Lung (tissue), 12 donors: ENCODE data around the gene LIMCH1. TPM values are rescaled to one million over a fixed set of nuclear protein-coding genes. Genes with fewer than 3 reads are reported as not detected.

Source experiments
- ATAC-seq: fragments of 200-7000 bp; cut with Tn5 transposase; one replicate; pipeline ENCODE4 v1.9.1; 2020; ENCODE audit warnings: moderate number of reproducible peaks; ENCODE audit not compliant: insufficient read depth, low FRiP score
- DNase-seq, 3 donors: peaks; one replicate each; pipeline ENCODE4 v3.0.0-alpha.2; 2013 to 2017
- H3K27ac ChIP-seq, 2 donors: one replicate each; pipeline ENCODE4 v1.5.1; 2013; ENCODE audit warnings: mild to moderate bottlenecking in 2 of 2, moderate library complexity in 2 of 2, control low read depth in 1 of 2, inconsistent platforms in 1 of 2, low read depth in 1 of 2, low read length in 1 of 2
- H3K27me3 ChIP-seq, 3 donors: one replicate each; pipeline ENCODE4 v1.5.1; 2013; ENCODE audit warnings: low read length in 2 of 3; ENCODE audit not compliant: control insufficient read depth in 3 of 3, insufficient read depth in 3 of 3
- H3K36me3 ChIP-seq, 4 donors: one replicate each; pipeline ENCODE4 v1.5.1; 2013; ENCODE audit warnings: low read length in 4 of 4, mild to moderate bottlenecking in 1 of 4, moderate library complexity in 1 of 4; ENCODE audit not compliant: control insufficient read depth in 4 of 4, insufficient read depth in 4 of 4
- H3K4me1 ChIP-seq, 5 donors: one replicate each; pipeline ENCODE4 v1.5.1; 2013; ENCODE audit warnings: low read length in 5 of 5, mild to moderate bottlenecking in 2 of 5, moderate library complexity in 1 of 5; ENCODE audit not compliant: control insufficient read depth in 5 of 5, insufficient read depth in 5 of 5
- H3K4me3 ChIP-seq: one replicate; pipeline ENCODE4 v1.5.1; 2013; ENCODE audit warnings: mild to moderate bottlenecking, control low read depth, moderate library complexity
- H3K9ac ChIP-seq, 2 donors: one replicate each; pipeline ENCODE4 v1.5.1; 2013; ENCODE audit warnings: low read length in 2 of 2, control low read depth in 1 of 2; ENCODE audit not compliant: insufficient read depth in 1 of 2
- H3K9me3 ChIP-seq, 4 donors: one replicate each; pipeline ENCODE4 v1.5.1; 2013; ENCODE audit warnings: low read length in 3 of 4, mild to moderate bottlenecking in 1 of 4, moderate library complexity in 1 of 4; ENCODE audit not compliant: control insufficient read depth in 4 of 4, insufficient read depth in 3 of 4
- CTCF ChIP-seq: IDR thresholded peaks from 2 replicates; pipeline ENCODE4 v1.5.1; 2012; ENCODE audit warnings: mild to moderate bottlenecking; ENCODE audit errors: control extremely low read depth, extremely low read depth
- WGBS, 2 donors: extraction: QIAGEN DNeasy Blood & Tissue Kit; methylation state at CpG; one replicate each; pipeline ENCODE4 v1.1.7; 2013; 5-methylcytosine and 5-hydroxymethylcytosine counted together
- polyA plus RNA-seq, 2 donors: library from polyadenylated mRNA; stranded (reverse); fragments of 200-250 nt; gene quantifications; one replicate each; pipeline ENCODE4 v1.2.1, GENCODE V29; 2013
- total RNA-seq, 2 donors: library from RNA; depleted of rRNA in 1 of 2; stranded (reverse); fragments of >200 nt in 1 of 2; gene quantifications; one replicate each; pipeline ENCODE4 v1.2.1, GENCODE V29; 2014 to 2021
- donor health status: control.
- donor health status: control.
- donor health status: Bipolar disorder and iron deficiency.
- donor health status: healthy.
- donor health status: DM: yes; HTN: yes; CAD: no.

LIMCH1 gene
- total and polyA plus RNA-seq, 4 donors: 43.4 to 299 (median 128) TPM

GRCh38 chr4:41746025-41746439 is 208.1 kb downstream of the LIMCH1 start:
- Histone ChIP-seq H3K4me1 (peaks cover 0 to 13% (median 0%) of the 10 kb centered on the region in 5 donors), H3K27me3 (peaks cover 12 to 95% (median 91%) of the 10 kb centered on the region in 3 donors), H3K27ac (no peak overlapping the region), H3K9me3 (peaks cover 0 to 25% (median 0%) of the 10 kb centered on the region in 4 donors), H3K36me3 (no peaks in the 10 kb centered on the region), H3K9ac (no peak overlapping the region), H3K4me3 (no peak overlapping the region)
- no peak for DNase-seq
- 3 to 4% methylated on average over 20 to 36 of the region's 36 CpGs for WGBS, 2 donors
- no peak for TF ChIP-seq CTCF
- no peak for ATAC-seq

- ATAC-seq (no peak), DNase-seq (no peak)
- no peak for TF ChIP-seq CTCF
- no peaks in the 10 kb centered on the region for H3K36me3 ChIP-seq
- H3K4me1 ChIP-seq: peaks cover 0 to 13% (median 0%) of the 10 kb centered on the region in 5 donors
- H3K9me3 ChIP-seq: peaks cover 0 to 29% (median 0%) of the 10 kb centered on the region in 4 donors
- H3K27ac ChIP-seq: no peak overlapping the region
- H3K27me3 ChIP-seq: peaks cover 12 to 94% (median 91%) of the 10 kb centered on the region in 3 donors
- H3K4me3 ChIP-seq: no peak overlapping the region
- H3K9ac ChIP-seq: no peak overlapping the region
- 9% methylated on average over 37 of the region's 37 CpGs for WGBS, 2 donors
Measured at GRCh38 chr4:41746440-41747229, 208.7 kb downstream of the LIMCH1 start.

GRCh38 chr4:41747230-41748055 is 209.5 kb downstream of the LIMCH1 start:
- WGBS, 2 donors: 6 to 7% methylated on average over 49 of the region's 49 CpGs
- DNase-seq (peak in 2 of 3 donors; percentile 15 to 18), ATAC-seq (no peak)
- no peak for TF ChIP-seq CTCF
- H3K36me3 ChIP-seq: no peaks in the 10 kb centered on the region
- no peak overlapping the region for H3K9ac ChIP-seq
- H3K9me3 ChIP-seq: peaks cover 0 to 29% (median 0%) of the 10 kb centered on the region in 4 donors
- no peak overlapping the region for H3K27ac ChIP-seq
- peaks cover 0 to 13% (median 0%) of the 10 kb centered on the region in 5 donors for H3K4me1 ChIP-seq
- H3K27me3 ChIP-seq: peaks cover 12 to 94% (median 94%) of the 10 kb centered on the region in 3 donors
- H3K4me3 ChIP-seq: no peak overlapping the region
